OCI-LY7 (cell line): ENCODE data around the gene GALNT2. TPM values are rescaled to one million over a fixed set of nuclear protein-coding genes. Genes with fewer than 3 reads are reported as not detected.

ENCODE experiments used
- BruUV-seq: library from RNA; stranded (reverse); fragments of 400-500 nt; replicated peaks from 2 replicates; lab custom pipeline; 2021; lab: Mats Ljungman, UMichigan
- CTCF ChIA-PET: fragments of 300-600 bp; sonication (Branson Sonifier 250); formaldehyde crosslinking; loops from one replicate; lab custom pipeline; 2022; ENCODE audit warnings: antibody characterized with exemption; ENCODE audit not compliant: unreplicated experiment; lab: Charles Lee
- POLR2A ChIA-PET: fragments of 300-600 bp; sonication (Branson Sonifier 250); formaldehyde crosslinking; loops from one replicate; lab custom pipeline; 2022; ENCODE audit warnings: antibody characterized with exemption; lab: Charles Lee
- DNase-seq: peaks from one replicate; pipeline ENCODE4 v3.0.0-alpha.2; 2015; ENCODE audit warnings: low spot score
- H2AFZ ChIP-seq: fragments of 200-600 bp; sonication (generic), shearing (Covaris generic); 2 replicates; pipeline ENCODE4 v1.6.1; 2014; ENCODE audit warnings: mild to moderate bottlenecking, antibody characterized with exemption, low read length, moderate library complexity
- H3K27ac ChIP-seq: fragments of 200-600 bp; sonication (generic); 2 replicates; pipeline ENCODE4 v1.5.1; 2014; ENCODE audit warnings: mixed run types, low read depth, mild to moderate bottlenecking, moderate library complexity, low read length, inconsistent platforms; ENCODE audit not compliant: poor library complexity, severe bottlenecking
- H3K36me3 ChIP-seq: fragments of 200-600 bp; sonication (generic); 2 replicates; pipeline ENCODE4 v1.6.1; 2014; ENCODE audit warnings: mild to moderate bottlenecking, antibody characterized with exemption, low read length, moderate library complexity, mixed read lengths; ENCODE audit not compliant: insufficient read depth
- H3K4me1 ChIP-seq: fragments of 200-600 bp; sonication (generic); 2 replicates; pipeline ENCODE4 v1.5.1; 2014; ENCODE audit warnings: mild to moderate bottlenecking, low read length; ENCODE audit not compliant: insufficient read depth, poor library complexity, severe bottlenecking
- H3K4me2 ChIP-seq: fragments of 200-600 bp; sonication (generic); 2 replicates; pipeline ENCODE4 v1.6.1; 2014; ENCODE audit warnings: mild to moderate bottlenecking, low read length
- H3K4me3 ChIP-seq: fragments of 200-600 bp; sonication (generic); 2 replicates; pipeline ENCODE4 v1.5.1; 2014; ENCODE audit warnings: mild to moderate bottlenecking, low read depth, low read length; ENCODE audit not compliant: poor library complexity, severe bottlenecking
- H3K79me2 ChIP-seq: fragments of 200-600 bp; sonication (generic); 2 replicates; pipeline ENCODE4 v1.6.1; 2016; ENCODE audit warnings: low read depth, mild to moderate bottlenecking, low read length, moderate library complexity, mixed read lengths; ENCODE audit not compliant: insufficient read depth
- H3K9me2 ChIP-seq: fragments of 200-600 bp; sonication (generic); 2 replicates; pipeline ENCODE4 v1.6.1; 2016; ENCODE audit warnings: mild to moderate bottlenecking, low read length, mixed read lengths; ENCODE audit not compliant: insufficient read depth
- H3K9me3 ChIP-seq: fragments of 200-600 bp; sonication (generic); 2 replicates; pipeline ENCODE4 v1.6.1; 2014; ENCODE audit warnings: mild to moderate bottlenecking, mixed run types, low read length, mixed read lengths
- H4K20me1 ChIP-seq: fragments of 200-600 bp; sonication (generic); 2 replicates; pipeline ENCODE4 v1.6.1; 2014; ENCODE audit warnings: mild to moderate bottlenecking, antibody characterized with exemption, low read length, moderate library complexity, mixed read lengths; ENCODE audit not compliant: insufficient read depth
- EZH2phosphoT487 ChIP-seq: fragments of 200-600 bp; sonication (generic); IDR thresholded peaks from 2 replicates; pipeline ENCODE4 v1.6.1; 2018; ENCODE audit warnings: low read depth, borderline replicate concordance, mild to moderate bottlenecking, mixed run types, antibody characterized with exemption, low read length, moderate library complexity, mixed read lengths
- intact Hi-C: fragments of 100-400 bp; cut with micrococcal nuclease; formaldehyde crosslinking; loops from one replicate; pipeline ENCODE4 v1.10.0; 2022; ENCODE audit not compliant: unreplicated experiment
- total RNA-seq, 2 experiments: library from RNA; depleted of rRNA in 1 of 2; stranded (reverse); fragments of >200 nt in 1 of 2; shearing (Covaris generic) in 1 of 2; gene quantifications; 2 replicates each; pipeline ENCODE4 v1.2.3, GENCODE V29; 2014 to 2022
- TF ChIP-seq, protein P1 (sequence below): fragments of 200-600 bp; sonication (generic); conservative IDR thresholded peaks from 2 replicates; pipeline ENCODE4 v1.5.1; 2014; ENCODE audit warnings: mild to moderate bottlenecking, antibody characterized with exemption, low read length, moderate library complexity, mixed read lengths

Gene GALNT2
- total RNA-seq, 2 experiments from 2014 or later: 29.9 to 67.3 TPM

- POLR2A ChIA-PET: interaction anchor here (1.5 kb wide), 1 partner anchor 13 kb away, joined by 6 read pairs; no protein-coding TSS in a partner anchor
- no peaks in the 10 kb centered on the region for H4K20me1 ChIP-seq
- H3K9me2 ChIP-seq: no peaks in the 10 kb centered on the region
- intact Hi-C loops: no loop called here
- no peaks in the 10 kb centered on the region for H3K79me2 ChIP-seq
- H3K27ac ChIP-seq: no peak overlapping the region
- H3K4me3 ChIP-seq: no peak overlapping the region
- H3K9me3 ChIP-seq: no peaks in the 10 kb centered on the region
- TF ChIP-seq, protein P1, sequence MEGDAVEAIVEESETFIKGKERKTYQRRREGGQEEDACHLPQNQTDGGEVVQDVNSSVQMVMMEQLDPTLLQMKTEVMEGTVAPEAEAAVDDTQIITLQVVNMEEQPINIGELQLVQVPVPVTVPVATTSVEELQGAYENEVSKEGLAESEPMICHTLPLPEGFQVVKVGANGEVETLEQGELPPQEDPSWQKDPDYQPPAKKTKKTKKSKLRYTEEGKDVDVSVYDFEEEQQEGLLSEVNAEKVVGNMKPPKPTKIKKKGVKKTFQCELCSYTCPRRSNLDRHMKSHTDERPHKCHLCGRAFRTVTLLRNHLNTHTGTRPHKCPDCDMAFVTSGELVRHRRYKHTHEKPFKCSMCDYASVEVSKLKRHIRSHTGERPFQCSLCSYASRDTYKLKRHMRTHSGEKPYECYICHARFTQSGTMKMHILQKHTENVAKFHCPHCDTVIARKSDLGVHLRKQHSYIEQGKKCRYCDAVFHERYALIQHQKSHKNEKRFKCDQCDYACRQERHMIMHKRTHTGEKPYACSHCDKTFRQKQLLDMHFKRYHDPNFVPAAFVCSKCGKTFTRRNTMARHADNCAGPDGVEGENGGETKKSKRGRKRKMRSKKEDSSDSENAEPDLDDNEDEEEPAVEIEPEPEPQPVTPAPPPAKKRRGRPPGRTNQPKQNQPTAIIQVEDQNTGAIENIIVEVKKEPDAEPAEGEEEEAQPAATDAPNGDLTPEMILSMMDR: no peak
- TF ChIP-seq EZH2phosphoT487: no peak
- no peak overlapping the region for H2AFZ ChIP-seq
- peaks cover 8% of the 10 kb centered on the region for H3K4me1 ChIP-seq
- DNase-seq: no peak
- BruUV-seq: no TSS peak
- CTCF ChIA-PET: no interaction called here
- H3K4me2 ChIP-seq: no peak overlapping the region
- H3K36me3 ChIP-seq: peaks cover 11% of the 10 kb centered on the region; the same call in 1 of the 2 replicates
Observed at GRCh38 chr1:230175839-230176238, 108.8 kb downstream of the GALNT2 start.

- Histone ChIP-seq H3K4me2 (no peak overlapping the region), H3K9me2 (no peaks in the 10 kb centered on the region), H3K4me3 (no peak overlapping the region), H3K27ac (no peak overlapping the region), H2AFZ (no peak overlapping the region), H3K79me2 (no peaks in the 10 kb centered on the region), H3K36me3 (peaks cover 15% of the 10 kb centered on the region; the same call in 1 of the 2 replicates), H3K9me3 (no peaks in the 10 kb centered on the region), H4K20me1 (no peaks in the 10 kb centered on the region), H3K4me1 (peaks cover 8% of the 10 kb centered on the region)
- no peak for DNase-seq
- POLR2A ChIA-PET: interaction anchor here (1.5 kb wide), 1 partner anchor 13 kb away, joined by 6 read pairs; no protein-coding TSS in a partner anchor
- CTCF ChIA-PET: no interaction called here
- TF ChIP-seq, protein P1: no peak
- no peak for TF ChIP-seq EZH2phosphoT487
- BruUV-seq: no TSS peak
- intact Hi-C loops: no loop called here
Observed at GRCh38 chr1:230176326-230176725, 109.3 kb downstream of the GALNT2 start.

DNA sequence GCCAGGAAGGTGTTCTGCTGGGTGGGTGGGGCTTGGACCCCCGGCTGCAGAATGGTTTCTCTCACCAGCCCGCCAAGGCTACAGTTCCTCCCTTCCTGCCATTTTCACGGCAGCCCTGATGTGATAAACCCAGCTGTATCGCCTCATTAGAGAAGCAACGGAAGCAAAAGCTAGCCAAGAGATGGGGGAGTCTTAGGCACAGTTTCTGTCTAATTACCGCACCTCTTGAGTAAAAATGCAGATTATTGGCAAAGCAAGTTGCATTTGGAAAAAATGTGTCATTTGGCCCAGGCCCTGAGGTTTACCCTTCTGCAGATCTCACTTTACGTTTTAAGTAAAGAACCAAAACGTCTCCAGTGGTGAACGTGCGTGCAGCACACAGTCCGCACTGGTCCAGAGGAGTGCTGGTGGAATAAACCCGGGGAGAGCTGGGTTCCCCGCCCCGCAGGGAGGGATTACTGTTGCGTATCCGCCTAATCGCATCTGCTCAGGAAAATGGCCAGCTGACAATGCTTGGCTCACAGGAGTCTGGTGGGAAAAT lies 109.9 kb downstream of the GALNT2 start:
- ChIA-PET CTCF (no interaction called here), POLR2A (interaction anchor here (0.8 to 1.5 kb wide), 2 partner anchors 14 to 25 kb away, joined by 3 to 6 read pairs; no protein-coding TSS in a partner anchor)
- Histone ChIP-seq H3K36me3 (peaks cover 15% of the 10 kb centered on the region; the same call in 1 of the 2 replicates), H3K4me3 (no peak overlapping the region), H3K9me3 (no peaks in the 10 kb centered on the region), H3K79me2 (no peaks in the 10 kb centered on the region), H4K20me1 (no peaks in the 10 kb centered on the region), H2AFZ (no peak overlapping the region), H3K4me1 (peaks cover 8% of the 10 kb centered on the region), H3K27ac (no peak overlapping the region), H3K4me2 (no peak overlapping the region), H3K9me2 (no peaks in the 10 kb centered on the region)
- intact Hi-C loops: no loop called here
- BruUV-seq: no TSS peak
- no peak for TF ChIP-seq EZH2phosphoT487
- TF ChIP-seq, protein P1: no peak
- DNase-seq: no peak
